Measurements from ENCODE around the gene SERPINB2.

SERPINB2 gene

DNA sequence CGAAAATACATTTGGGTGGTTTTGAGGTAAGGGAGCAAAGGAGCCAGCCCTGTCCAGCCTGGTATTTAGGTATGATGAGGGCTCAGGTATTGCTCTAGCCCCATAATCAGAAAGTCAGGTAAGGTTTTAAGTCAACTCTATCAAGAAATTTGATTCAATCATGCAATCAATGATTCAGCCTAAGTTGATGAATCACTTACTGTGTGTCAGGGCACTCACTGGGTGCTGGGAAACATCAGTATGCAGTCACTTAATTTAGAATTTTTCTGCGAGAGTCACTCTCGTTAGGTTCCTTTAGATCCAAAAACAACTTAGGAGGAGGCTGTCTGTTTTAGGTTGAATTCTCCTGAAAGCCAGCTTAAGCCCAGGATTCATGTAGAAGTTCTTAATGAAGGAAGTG, 17.7 kb upstream of the SERPINB2 start:
- Histone ChIP-seq H3K27ac (ENCODE audit: low read length) (no peak overlapping the region), H3K36me3 (replicated peaks; ENCODE audit: low read depth, low read length) (no peaks in the 10 kb centered on the region), H2AFZ (ENCODE audit: low read depth, low read length) (no peak overlapping the region), H3K79me2 (ENCODE audit: low read length) (no peaks in the 10 kb centered on the region), H3K4me2 (ENCODE audit: low read length) (no peak overlapping the region), H3K9ac (ENCODE audit: low read length) (no peak overlapping the region), H4K20me1 (ENCODE audit: insufficient read depth, low read length) (no peaks in the 10 kb centered on the region), H3K27me3 (ENCODE audit: low read depth, low read length) (peaks cover 23% of the 10 kb centered on the region), H3K4me1 (ENCODE audit: low read length) (no peaks in the 10 kb centered on the region), H3K9me3 (ENCODE audit: insufficient read depth, low read length) (no peaks in the 10 kb centered on the region), H3K4me3 (ENCODE audit: low read length) (no peak overlapping the region)
- TF ChIP-seq EZH2phosphoT487 (IDR thresholded peaks at IDR 0.05; ENCODE audit: low read depth), result no peak
- TF ChIP-seq, protein P1, sequence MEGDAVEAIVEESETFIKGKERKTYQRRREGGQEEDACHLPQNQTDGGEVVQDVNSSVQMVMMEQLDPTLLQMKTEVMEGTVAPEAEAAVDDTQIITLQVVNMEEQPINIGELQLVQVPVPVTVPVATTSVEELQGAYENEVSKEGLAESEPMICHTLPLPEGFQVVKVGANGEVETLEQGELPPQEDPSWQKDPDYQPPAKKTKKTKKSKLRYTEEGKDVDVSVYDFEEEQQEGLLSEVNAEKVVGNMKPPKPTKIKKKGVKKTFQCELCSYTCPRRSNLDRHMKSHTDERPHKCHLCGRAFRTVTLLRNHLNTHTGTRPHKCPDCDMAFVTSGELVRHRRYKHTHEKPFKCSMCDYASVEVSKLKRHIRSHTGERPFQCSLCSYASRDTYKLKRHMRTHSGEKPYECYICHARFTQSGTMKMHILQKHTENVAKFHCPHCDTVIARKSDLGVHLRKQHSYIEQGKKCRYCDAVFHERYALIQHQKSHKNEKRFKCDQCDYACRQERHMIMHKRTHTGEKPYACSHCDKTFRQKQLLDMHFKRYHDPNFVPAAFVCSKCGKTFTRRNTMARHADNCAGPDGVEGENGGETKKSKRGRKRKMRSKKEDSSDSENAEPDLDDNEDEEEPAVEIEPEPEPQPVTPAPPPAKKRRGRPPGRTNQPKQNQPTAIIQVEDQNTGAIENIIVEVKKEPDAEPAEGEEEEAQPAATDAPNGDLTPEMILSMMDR (IDR thresholded peaks at IDR 0.05; ENCODE audit: low read depth, low read length), result no peak

DNA sequence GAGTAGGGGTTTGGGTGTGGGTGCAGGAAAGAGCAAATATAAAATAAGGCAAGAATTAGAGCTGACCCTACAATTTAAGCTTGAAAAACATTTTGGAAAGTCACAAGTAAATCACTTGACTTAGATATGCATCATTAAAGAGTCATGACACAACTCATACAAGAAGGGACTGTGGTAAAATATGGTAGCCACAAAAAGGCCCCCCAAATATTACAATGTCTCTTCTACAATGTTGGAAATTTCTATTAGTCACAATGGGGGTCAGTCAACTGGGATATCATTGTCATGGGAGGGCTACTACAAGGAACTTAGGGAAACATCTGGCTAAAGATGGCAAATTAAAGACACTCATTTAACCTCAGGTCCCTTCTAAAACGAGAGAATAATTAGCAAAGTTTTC, 15.7 kb upstream of the SERPINB2 start:
- H3K36me3 ChIP-seq (replicated peaks; ENCODE audit: low read depth, low read length), result no peaks in the 10 kb centered on the region
- H3K79me2 ChIP-seq (ENCODE audit: low read length), result no peaks in the 10 kb centered on the region
- no peaks in the 10 kb centered on the region for H3K4me1 ChIP-seq (ENCODE audit: low read length)
- H3K9me3 ChIP-seq (ENCODE audit: insufficient read depth, low read length), result no peaks in the 10 kb centered on the region
- H3K27ac ChIP-seq (ENCODE audit: low read length), result no peak overlapping the region
- H4K20me1 ChIP-seq (ENCODE audit: insufficient read depth, low read length), result no peaks in the 10 kb centered on the region
- no peak overlapping the region for H3K4me3 ChIP-seq (ENCODE audit: low read length)
- no peak overlapping the region for H2AFZ ChIP-seq (ENCODE audit: low read depth, low read length)
- TF ChIP-seq, protein P1 (IDR thresholded peaks at IDR 0.05; ENCODE audit: low read depth, low read length), result no peak
- TF ChIP-seq EZH2phosphoT487 (IDR thresholded peaks at IDR 0.05; ENCODE audit: low read depth), result no peak
- H3K9ac ChIP-seq (ENCODE audit: low read length), result no peak overlapping the region
- H3K4me2 ChIP-seq (ENCODE audit: low read length), result no peak overlapping the region
- peaks cover 22% of the 10 kb centered on the region for H3K27me3 ChIP-seq (ENCODE audit: low read depth, low read length)

DNA sequence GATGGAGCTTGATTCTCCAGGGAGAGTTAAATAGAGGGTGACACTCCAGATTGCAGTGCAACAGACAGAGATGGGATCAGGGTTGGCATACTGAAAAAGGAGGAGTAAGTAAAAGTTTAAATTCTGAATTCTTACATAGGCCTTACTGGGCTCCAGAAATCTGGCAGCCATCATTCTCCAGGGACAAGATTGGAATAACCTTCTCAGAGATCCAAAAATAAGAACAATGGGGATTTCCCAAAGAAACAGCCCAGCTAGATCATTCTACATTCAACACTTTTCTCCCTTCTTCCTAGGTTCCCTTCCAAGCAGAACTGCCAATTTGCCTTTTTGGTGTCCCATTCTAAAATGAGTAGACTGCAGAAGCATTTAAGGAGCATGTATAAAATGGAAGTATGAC, 14.9 kb upstream of the SERPINB2 start:
- peaks cover 17% of the 10 kb centered on the region for H3K27me3 ChIP-seq (ENCODE audit: low read depth, low read length)
- no peak for TF ChIP-seq EZH2phosphoT487 (IDR thresholded peaks at IDR 0.05; ENCODE audit: low read depth)
- TF ChIP-seq, protein P1 (IDR thresholded peaks at IDR 0.05; ENCODE audit: low read depth, low read length), result no peak
- H3K4me2 ChIP-seq (ENCODE audit: low read length), result no peak overlapping the region
- H3K4me1 ChIP-seq (ENCODE audit: low read length), result no peaks in the 10 kb centered on the region
- H3K4me3 ChIP-seq (ENCODE audit: low read length), result no peak overlapping the region
- H3K27ac ChIP-seq (ENCODE audit: low read length), result no peak overlapping the region
- no peaks in the 10 kb centered on the region for H3K9me3 ChIP-seq (ENCODE audit: insufficient read depth, low read length)
- H2AFZ ChIP-seq (ENCODE audit: low read depth, low read length), result no peak overlapping the region
- no peaks in the 10 kb centered on the region for H4K20me1 ChIP-seq (ENCODE audit: insufficient read depth, low read length)
- H3K9ac ChIP-seq (ENCODE audit: low read length), result no peak overlapping the region
- no peaks in the 10 kb centered on the region for H3K36me3 ChIP-seq (replicated peaks; ENCODE audit: low read depth, low read length)
- no peaks in the 10 kb centered on the region for H3K79me2 ChIP-seq (ENCODE audit: low read length)

DNA sequence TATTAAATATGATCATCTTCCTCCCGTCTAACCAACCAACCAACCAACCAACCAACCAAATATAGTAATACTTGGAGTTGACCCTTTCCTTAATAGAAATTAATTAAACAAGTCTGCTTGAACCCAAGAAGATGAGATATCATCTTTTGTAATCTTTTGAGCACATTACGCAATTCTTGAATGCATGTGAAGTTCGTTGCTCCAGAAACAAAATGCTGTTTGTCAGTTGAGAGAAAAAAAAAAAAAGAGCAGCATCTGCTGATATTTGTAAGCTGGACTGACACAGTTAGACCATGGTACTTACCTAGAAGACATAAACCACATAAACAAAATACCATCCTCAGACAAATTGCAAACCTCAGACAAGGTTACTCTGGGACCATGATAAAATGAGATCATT, 9.2 kb upstream of the SERPINB2 start:
- Histone ChIP-seq H3K9me3 (ENCODE audit: insufficient read depth, low read length) (no peaks in the 10 kb centered on the region), H3K36me3 (replicated peaks; ENCODE audit: low read depth, low read length) (no peaks in the 10 kb centered on the region), H3K79me2 (ENCODE audit: low read length) (no peaks in the 10 kb centered on the region), H2AFZ (ENCODE audit: low read depth, low read length) (no peak overlapping the region), H3K27ac (ENCODE audit: low read length) (no peak overlapping the region), H3K4me3 (ENCODE audit: low read length) (no peak overlapping the region), H3K4me1 (ENCODE audit: low read length) (no peaks in the 10 kb centered on the region), H3K9ac (ENCODE audit: low read length) (no peak overlapping the region), H4K20me1 (ENCODE audit: insufficient read depth, low read length) (no peaks in the 10 kb centered on the region), H3K27me3 (ENCODE audit: low read depth, low read length) (no peaks in the 10 kb centered on the region), H3K4me2 (ENCODE audit: low read length) (no peak overlapping the region)
- no peak for TF ChIP-seq EZH2phosphoT487 (IDR thresholded peaks at IDR 0.05; ENCODE audit: low read depth)
- TF ChIP-seq, protein P1 (IDR thresholded peaks at IDR 0.05; ENCODE audit: low read depth, low read length), result no peak
